GM19395 (cell line): ENCODE measurements around the gene PIM2.
"Not testable (repeated sequence)": the region's sequence is repeated elsewhere in the genome, so short reads cannot be mapped to it uniquely, and the experiment has no call there.

Source experiments
- ATAC-seq: cut with Tn5 transposase; IDR thresholded peaks from one replicate; pipeline ENCODE4 v1.9.1; 2021; ENCODE audit warnings: mild to moderate bottlenecking, moderate library complexity; ENCODE audit not compliant: unreplicated experiment

The PIM2 gene

GRCh38 chrX:48909703-48910294, 9.0 kb downstream of the PIM2 start:
- ATAC-seq = no peak

GRCh38 chrX:48908600-48908999, 10.2 kb downstream of the PIM2 start:
- ATAC-seq = no peak

GRCh38 chrX:48905090-48905790, 13.6 kb downstream of the PIM2 start:
- ATAC-seq = no peak

- no peak for ATAC-seq
Observed at GRCh38 chrX:48904626-48905025, 14.2 kb downstream of the PIM2 start.

- ATAC-seq = no peak
Observed at GRCh38 chrX:48904180-48904579, 14.6 kb downstream of the PIM2 start.

- no peak for ATAC-seq
Observed at GRCh38 chrX:48903290-48903689, 15.5 kb downstream of the PIM2 start.

- no peak for ATAC-seq
Observed at GRCh38 chrX:48902776-48903175, 16.0 kb downstream of the PIM2 start.

GRCh38 chrX:48902135-48902534, 16.7 kb downstream of the PIM2 start:
- no peak for ATAC-seq

GRCh38 chrX:48901069-48901468, 17.8 kb downstream of the PIM2 start:
- no peak for ATAC-seq

- ATAC-seq = no peak
Observed at GRCh38 chrX:48899078-48899410, 19.8 kb downstream of the PIM2 start.

GRCh38 chrX:48897625-48898306, 21.1 kb downstream of the PIM2 start, which contains the start of the genes PQBP1 and TIMM17B:
Gene PQBP1 (plus strand): TSS chrX:48897930. CDS start chrX:48898510, 580 bp downstream.
Gene TIMM17B (minus strand): TSS chrX:48897768. CDS start chrX:48897749, 19 bp downstream.
- peak; percentile 84 for ATAC-seq

GRCh38 chrX:48897157-48897624, 21.6 kb downstream of the PIM2 start:
- peak; percentile 23 for ATAC-seq

- no peak for ATAC-seq
Observed at GRCh38 chrX:48896611-48897011, 22.2 kb downstream of the PIM2 start.

GRCh38 chrX:48894891-48895290, 23.9 kb downstream of the PIM2 start:
- no peak for ATAC-seq

- no peak for ATAC-seq
Observed at GRCh38 chrX:48893556-48894348, 25.1 kb downstream of the PIM2 start.

GRCh38 chrX:48892896-48893295, 25.9 kb downstream of the PIM2 start:
- no peak for ATAC-seq

- ATAC-seq = peak; percentile 79
Observed at GRCh38 chrX:48891402-48892288, 27.2 kb downstream of the PIM2 start.

GRCh38 chrX:48890934-48891401, 27.9 kb downstream of the PIM2 start:
- ATAC-seq = peak; percentile 47

GRCh38 chrX:48890296-48890925, 28.4 kb downstream of the PIM2 start:
- ATAC-seq = no peak

- ATAC-seq = not testable (repeated sequence)
Observed at GRCh38 chrX:48886586-48886985, 32.2 kb downstream of the PIM2 start.
